MM.1S (cell line): ENCODE data around the gene GPR35.
"Not testable (repeated sequence)": the region's sequence is repeated elsewhere in the genome, so short reads cannot be mapped to it uniquely, and the experiment has no call there.

Experiments
- DNase-seq: peaks from one replicate; pipeline ENCODE4 v3.0.0-alpha.2; 2015
- H2AFZ ChIP-seq: fragments of 300-600 bp; sonication (generic); 2 replicates; pipeline ENCODE4 v1.6.0; 2016; ENCODE audit warnings: antibody characterized with exemption, low read length
- H3F3A ChIP-seq: fragments of 300-600 bp; sonication (generic); 2 replicates; pipeline ENCODE4 v1.6.1; 2016; ENCODE audit warnings: mild to moderate bottlenecking, antibody characterized with exemption, low read length, moderate library complexity, mixed read lengths; ENCODE audit not compliant: insufficient read depth
- H3K27ac ChIP-seq: fragments of 300-600 bp; sonication (generic); 2 replicates; pipeline ENCODE4 v1.5.1; 2016; ENCODE audit warnings: mild to moderate bottlenecking, low read length
- H3K27me3 ChIP-seq: fragments of 300-600 bp; sonication (generic); replicated peaks from 2 replicates; pipeline ENCODE4 v1.6.0; 2016; ENCODE audit warnings: low read length; ENCODE audit not compliant: insufficient read depth
- H3K36me3 ChIP-seq: fragments of 300-600 bp; sonication (generic); replicated peaks from 2 replicates; pipeline ENCODE4 v1.6.1; 2016; ENCODE audit warnings: mild to moderate bottlenecking, low read length, mixed read lengths; ENCODE audit not compliant: insufficient read depth
- H3K4me1 ChIP-seq: fragments of 300-600 bp; sonication (generic); 2 replicates; pipeline ENCODE4 v1.6.1; 2016; ENCODE audit warnings: low read length, mixed read lengths
- H3K4me2 ChIP-seq: fragments of 300-600 bp; sonication (generic); 2 replicates; pipeline ENCODE4 v1.6.0; 2016; ENCODE audit warnings: low read depth, low read length
- H3K4me3 ChIP-seq: fragments of 300-600 bp; sonication (generic); 2 replicates; pipeline ENCODE4 v1.5.1; 2016; ENCODE audit warnings: low read length, mixed read lengths
- H3K79me2 ChIP-seq: fragments of 300-600 bp; sonication (generic); 2 replicates; pipeline ENCODE4 v1.6.1; 2016; ENCODE audit warnings: mixed run types, low read length, mixed read lengths
- H3K9ac ChIP-seq: fragments of 300-600 bp; sonication (generic); 2 replicates; pipeline ENCODE4 v1.6.1; 2016; ENCODE audit warnings: low read length, mixed read lengths
- H3K9me2 ChIP-seq: fragments of 300-600 bp; sonication (generic); replicated peaks from 2 replicates; pipeline ENCODE4 v1.6.1; 2016; ENCODE audit warnings: mild to moderate bottlenecking, low read length, mixed read lengths; ENCODE audit not compliant: insufficient read depth
- H3K9me3 ChIP-seq: fragments of 300-600 bp; sonication (generic); replicated peaks from 2 replicates; pipeline ENCODE4 v1.6.1; 2016; ENCODE audit warnings: mild to moderate bottlenecking, low read length, mixed read lengths; ENCODE audit not compliant: insufficient read depth
- H4K20me1 ChIP-seq: fragments of 300-600 bp; sonication (generic); 2 replicates; pipeline ENCODE4 v1.6.1; 2016; ENCODE audit warnings: mild to moderate bottlenecking, low read length, moderate library complexity, mixed read lengths; ENCODE audit not compliant: insufficient read depth

Gene GPR35

DNA sequence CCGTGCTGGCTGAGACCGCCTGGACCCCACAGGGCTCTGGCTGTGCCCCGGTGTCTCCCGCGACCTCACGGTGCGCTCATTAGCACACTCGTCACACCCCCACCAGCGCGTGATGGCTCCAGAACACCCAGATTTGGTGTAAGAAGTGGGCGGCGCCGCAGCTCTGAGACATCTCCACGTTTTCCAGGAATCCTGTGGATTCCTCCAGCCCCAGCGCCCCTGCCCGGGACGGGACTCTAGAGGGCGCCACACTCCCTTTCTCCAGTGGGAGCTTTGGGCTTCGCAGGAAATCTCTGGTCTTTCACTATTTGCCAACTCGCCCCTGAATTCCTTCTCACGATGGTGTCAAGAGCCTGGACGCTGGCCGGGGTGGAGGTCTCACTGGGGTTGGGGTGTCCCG is 50.1 kb downstream of the GPR35 start:
- H3K9me3 ChIP-seq, H3K36me3 ChIP-seq, H3K27ac ChIP-seq, DNase-seq, H3K9me2 ChIP-seq, H3K4me2 ChIP-seq, H3F3A ChIP-seq, H4K20me1 ChIP-seq, H2AFZ ChIP-seq, H3K4me3 ChIP-seq, H3K79me2 ChIP-seq, H3K9ac ChIP-seq, H3K4me1 ChIP-seq: not testable (repeated sequence)
- peaks cover 15% of the 10 kb centered on the region for H3K27me3 ChIP-seq

DNA sequence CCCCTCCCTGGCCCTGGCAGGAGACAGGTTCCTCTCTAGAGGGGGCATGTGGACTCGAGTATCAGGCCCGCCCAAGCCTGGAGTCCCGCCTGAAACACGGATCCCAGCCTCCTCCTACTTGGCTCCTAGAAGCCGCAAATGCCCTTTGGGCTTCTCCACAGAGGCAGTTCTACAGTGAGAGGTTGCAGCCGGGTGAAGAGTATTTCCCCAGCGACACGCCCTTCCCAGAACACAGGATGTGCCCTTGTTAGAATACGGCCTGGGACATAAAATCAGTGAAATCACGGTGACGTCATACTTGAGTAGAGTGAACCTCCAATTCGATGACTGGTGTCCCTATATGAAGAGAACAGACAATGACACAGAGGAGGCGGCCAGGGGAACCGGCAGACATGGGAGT is 52.8 kb downstream of the GPR35 start:
- not testable (repeated sequence) for H3K9me2 ChIP-seq, DNase-seq, H3K4me3 ChIP-seq, H3K9ac ChIP-seq, H3K4me2 ChIP-seq, H2AFZ ChIP-seq, H3K9me3 ChIP-seq, H3K36me3 ChIP-seq, H3K4me1 ChIP-seq, H4K20me1 ChIP-seq, H3F3A ChIP-seq, H3K79me2 ChIP-seq, H3K27me3 ChIP-seq, H3K27ac ChIP-seq

DNA sequence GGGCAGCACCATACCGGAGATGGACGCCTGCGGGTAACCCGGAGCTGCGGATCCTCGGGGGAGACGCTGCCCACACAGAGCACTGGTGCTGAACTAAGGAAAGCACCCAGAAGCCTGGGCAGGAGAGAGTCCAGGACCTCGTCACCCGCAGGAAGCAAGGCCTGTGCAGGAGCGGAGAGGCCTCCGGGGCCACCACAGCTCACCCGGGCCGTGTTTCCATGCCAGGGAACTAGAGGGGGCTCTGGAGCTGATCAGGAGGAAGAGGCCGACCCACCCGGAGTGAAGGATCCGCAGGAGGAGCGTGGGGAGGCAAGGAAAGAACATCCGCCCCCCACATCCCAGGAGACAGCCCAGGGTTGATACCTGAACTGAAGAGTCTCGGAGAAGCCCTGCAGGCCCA is 53.6 kb downstream of the GPR35 start:
- not testable (repeated sequence) for H3K79me2 ChIP-seq, H3F3A ChIP-seq, H3K9me3 ChIP-seq, H3K4me1 ChIP-seq, H2AFZ ChIP-seq, H3K27me3 ChIP-seq, H3K9me2 ChIP-seq, H3K4me2 ChIP-seq, H3K36me3 ChIP-seq, H4K20me1 ChIP-seq, DNase-seq, H3K9ac ChIP-seq, H3K4me3 ChIP-seq, H3K27ac ChIP-seq

DNA sequence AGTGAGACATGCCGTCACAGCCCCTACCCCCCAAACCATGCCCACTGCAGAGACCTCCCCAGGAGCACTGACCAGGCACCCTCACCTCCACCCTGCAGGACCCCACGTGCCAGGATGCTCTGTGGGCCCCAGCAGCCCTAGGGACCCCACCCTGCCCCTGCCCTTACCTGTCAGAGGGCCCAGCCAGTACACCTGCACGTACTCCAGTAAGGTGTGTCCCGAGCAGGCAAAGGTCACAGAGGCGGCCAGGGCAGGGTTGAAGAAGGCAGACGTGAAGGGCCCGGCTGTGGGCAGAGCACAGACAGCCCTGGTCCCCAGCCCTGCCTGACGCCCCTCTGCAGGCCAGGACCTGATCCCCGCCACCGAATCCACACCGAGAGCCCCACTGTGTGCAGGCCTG is 54.9 kb downstream of the GPR35 start:
- not testable (repeated sequence) for H3K27me3 ChIP-seq, H3K4me3 ChIP-seq, H3K9ac ChIP-seq

More for the DNA sequence above, 54.9 kb downstream of the GPR35 start:
- not testable (repeated sequence) for H4K20me1 ChIP-seq, H3K36me3 ChIP-seq, H3K9me3 ChIP-seq, H3K4me1 ChIP-seq, H3K27ac ChIP-seq, H3K79me2 ChIP-seq, DNase-seq, H2AFZ ChIP-seq, H3F3A ChIP-seq, H3K4me2 ChIP-seq, H3K9me2 ChIP-seq
